Upper lobe of left lung (tissue), 6 donors: ENCODE data around the gene ZNF98. TPM values are rescaled to one million over a fixed set of nuclear protein-coding genes. Genes with fewer than 3 reads are reported as not detected.

ENCODE experiments used
- ATAC-seq, 2 donors: fragments of 200-7000 bp; cut with Tn5 transposase; one replicate each; pipeline ENCODE4 v1.9.1; 2022; ENCODE audit warnings: mild to moderate bottlenecking in 2 of 2, moderate library complexity in 2 of 2; ENCODE audit not compliant: low FRiP score in 2 of 2
- DNase-seq, 2 donors: peaks; one replicate each; pipeline ENCODE4 v3.0.0-alpha.2; 2019 to 2020
- H3K27ac ChIP-seq, 4 donors: fragments of 200-600 bp; sonication (generic); one replicate each; pipeline ENCODE4 v1.5.1; 2016 to 2019
- H3K27me3 ChIP-seq, 4 donors: fragments of 200-600 bp; sonication (generic); one replicate each; pipeline ENCODE4 v1.5.1; 2017 to 2019
- H3K36me3 ChIP-seq, 4 donors: fragments of 200-600 bp; sonication (generic); one replicate each; pipeline ENCODE4 v1.5.1; 2016 to 2019
- H3K4me1 ChIP-seq, 4 donors: fragments of 200-600 bp; sonication (generic); one replicate each; pipeline ENCODE4 v1.5.1; 2018 to 2019
- H3K4me3 ChIP-seq, 4 donors: fragments of 200-600 bp; sonication (generic); one replicate each; pipeline ENCODE4 v1.5.1; 2017 to 2019; ENCODE audit warnings: mild to moderate bottlenecking in 2 of 4, moderate library complexity in 1 of 4
- H3K9me3 ChIP-seq, 4 donors: fragments of 200-600 bp; sonication (generic); one replicate each; pipeline ENCODE4 v1.5.1; 2018 to 2019
- EP300 ChIP-seq, 4 donors: sonication (generic); formaldehyde crosslinking; IDR thresholded peaks; one replicate each; pipeline ENCODE4 v1.5.1; 2017; ENCODE audit warnings: antibody characterized with exemption in 4 of 4, control low read depth in 2 of 4
- POLR2A ChIP-seq, 4 donors: fragments of 450-650 bp; IDR thresholded peaks; one replicate each; pipeline ENCODE4 v1.5.1; 2016 to 2017; ENCODE audit warnings: antibody characterized with exemption in 4 of 4, mild to moderate bottlenecking in 2 of 4
- POLR2AphosphoS5 ChIP-seq, 2 donors: sonication (generic); formaldehyde crosslinking; IDR thresholded peaks; one replicate each; pipeline ENCODE4 v1.5.1; 2017; ENCODE audit warnings: antibody characterized with exemption in 2 of 2
- WGBS, 2 donors: methylation state at CpG; one replicate each; pipeline ENCODE4 v1.1.5; 2017 to 2018; 5-methylcytosine and 5-hydroxymethylcytosine counted together
- total RNA-seq, 6 donors: library from RNA; depleted of rRNA in 4 of 6; stranded (reverse); fragments of >200 nt in 4 of 6; gene quantifications; one replicate each; pipeline versions ENCODE4 v1.1.0 to v1.2.1, GENCODE V29; 2016 to 2021
- TF ChIP-seq, protein P1 (sequence below), 6 experiments: fragments of 450-650 bp in 4 of 6; fragments of 200-600 bp in 2 of 6; sonication (generic) in 2 of 6; IDR thresholded peaks; one replicate each; pipeline ENCODE4 v1.5.1; 2016 to 2019; ENCODE audit warnings: antibody characterized with exemption in 6 of 6
- donor health status: DM: no; HTN: no; CAD: no; lungs with moderate emphysema.
- donor health status: DM: no; HTN: yes; CAD: no; lungs with severe emphysema.

The ZNF98 gene
- 1 to 10 TPM in 1 of 6 donors, not detected in 5; 3.4 TPM for total RNA-seq

DNA sequence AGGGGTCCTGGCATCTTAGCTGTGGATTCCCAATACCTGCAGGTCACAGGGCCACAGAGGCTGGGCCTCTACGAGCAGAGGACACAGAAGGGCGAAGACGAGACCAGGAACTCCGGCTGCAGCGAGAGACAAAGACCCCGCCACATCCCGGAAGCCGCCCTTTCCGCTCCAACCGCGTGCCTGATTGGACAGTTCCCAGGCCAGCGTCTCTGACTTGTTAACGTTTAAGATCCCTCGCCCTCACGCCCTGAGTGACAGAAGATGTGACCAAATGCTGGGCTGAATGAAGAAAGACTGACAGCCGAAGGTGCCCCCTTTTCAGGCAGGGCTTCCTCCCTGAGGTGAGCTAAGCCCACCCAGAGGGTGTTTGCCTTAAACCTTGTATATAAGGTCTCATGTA lies at the start of gene ZNF98:
Gene ZNF98 (minus strand): TSS at position 136 of the 400 bp plus-strand sequence. CDS start 122 bp downstream, at position 14.
- Histone ChIP-seq H3K4me1 (no peaks in the 10 kb centered on the region), H3K27me3 (no peaks in the 10 kb centered on the region), H3K27ac (no peak within 1 kb of the TSS), H3K4me3 (peak within 1 kb of the TSS in 1 of 4 donors; percentile 14), H3K9me3 (peaks cover 4 to 39% (median 9%) of the 10 kb centered on the region in 4 donors), H3K36me3 (no peaks in the 10 kb centered on the region)
- WGBS, 2 donors: 5 to 10% methylated on average over 11 to 13 of the region's 16 CpGs
- ATAC-seq (peak in 1 of 2 donors; percentile 85), DNase-seq (no peak)
- TF ChIP-seq POLR2AphosphoS5 (IDR thresholded peaks at IDR 0.05) (no peak), EP300 (IDR thresholded peaks at IDR 0.05) (no peak), POLR2A (IDR thresholded peaks at IDR 0.05) (no peak)
- TF ChIP-seq, protein P1, sequence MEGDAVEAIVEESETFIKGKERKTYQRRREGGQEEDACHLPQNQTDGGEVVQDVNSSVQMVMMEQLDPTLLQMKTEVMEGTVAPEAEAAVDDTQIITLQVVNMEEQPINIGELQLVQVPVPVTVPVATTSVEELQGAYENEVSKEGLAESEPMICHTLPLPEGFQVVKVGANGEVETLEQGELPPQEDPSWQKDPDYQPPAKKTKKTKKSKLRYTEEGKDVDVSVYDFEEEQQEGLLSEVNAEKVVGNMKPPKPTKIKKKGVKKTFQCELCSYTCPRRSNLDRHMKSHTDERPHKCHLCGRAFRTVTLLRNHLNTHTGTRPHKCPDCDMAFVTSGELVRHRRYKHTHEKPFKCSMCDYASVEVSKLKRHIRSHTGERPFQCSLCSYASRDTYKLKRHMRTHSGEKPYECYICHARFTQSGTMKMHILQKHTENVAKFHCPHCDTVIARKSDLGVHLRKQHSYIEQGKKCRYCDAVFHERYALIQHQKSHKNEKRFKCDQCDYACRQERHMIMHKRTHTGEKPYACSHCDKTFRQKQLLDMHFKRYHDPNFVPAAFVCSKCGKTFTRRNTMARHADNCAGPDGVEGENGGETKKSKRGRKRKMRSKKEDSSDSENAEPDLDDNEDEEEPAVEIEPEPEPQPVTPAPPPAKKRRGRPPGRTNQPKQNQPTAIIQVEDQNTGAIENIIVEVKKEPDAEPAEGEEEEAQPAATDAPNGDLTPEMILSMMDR (IDR thresholded peaks at IDR 0.05): no peak

DNA sequence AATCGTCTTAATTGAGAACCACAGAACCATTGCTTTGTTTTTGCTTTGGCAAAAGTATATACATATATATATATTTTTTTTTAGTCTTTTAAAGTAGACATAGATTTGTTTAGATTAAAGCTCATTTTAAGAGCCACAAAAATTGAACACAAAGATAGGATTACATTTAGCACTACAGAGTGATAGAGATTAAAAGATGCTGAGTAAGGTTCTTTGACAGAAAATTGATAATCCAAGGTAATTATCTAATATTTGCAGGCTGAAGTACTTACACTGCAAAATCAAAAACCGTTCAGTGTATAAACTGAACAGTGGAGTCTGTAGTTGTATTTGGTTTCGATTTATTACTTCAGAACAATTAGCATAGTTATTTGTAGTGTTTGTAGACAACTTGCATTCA lies 24.5 kb upstream of the ZNF98 start:
- DNase-seq: no peak
- H3K9me3 ChIP-seq: peaks cover 0 to 80% (median 15%) of the 10 kb centered on the region in 4 donors

DNA sequence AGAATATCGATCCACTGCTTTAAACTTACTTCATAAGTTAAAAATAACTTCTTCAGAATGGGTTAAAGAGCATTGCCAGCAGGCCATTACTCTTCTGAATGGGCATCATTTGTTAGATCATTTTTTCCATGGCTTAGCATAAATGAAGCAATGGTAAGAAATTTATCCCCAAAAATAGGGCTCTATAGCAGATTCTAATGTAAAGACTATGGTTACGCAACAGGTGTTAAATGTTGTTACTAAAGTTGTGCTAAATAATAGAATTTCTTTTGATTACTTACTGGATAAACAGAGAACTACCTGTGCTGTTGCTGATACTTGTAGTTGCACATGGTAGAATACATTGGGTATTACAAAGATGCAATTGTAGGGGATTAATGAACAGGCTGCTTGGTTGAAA lies 15.9 kb upstream of the ZNF98 start:
- 71 to 95% methylated on average over 2 of the region's 2 CpGs for WGBS, 2 donors
- Histone ChIP-seq H3K36me3 (no peaks in the 10 kb centered on the region), H3K9me3 (peaks cover 0 to 69% (median 28%) of the 10 kb centered on the region in 4 donors), H3K4me1 (no peaks in the 10 kb centered on the region), H3K27ac (no peak overlapping the region), H3K4me3 (no peak overlapping the region), H3K27me3 (no peaks in the 10 kb centered on the region)
- DNase-seq (no peak), ATAC-seq (no peak)
- TF ChIP-seq, protein P1 (IDR thresholded peaks at IDR 0.05): no peak
- TF ChIP-seq POLR2AphosphoS5 (IDR thresholded peaks at IDR 0.05): no peak
- no peak for TF ChIP-seq EP300 (IDR thresholded peaks at IDR 0.05)
- no peak for TF ChIP-seq POLR2A (IDR thresholded peaks at IDR 0.05)

More for the DNA sequence above, 24.5 kb upstream of the ZNF98 start:
- TF ChIP-seq POLR2AphosphoS5 (IDR thresholded peaks at IDR 0.05) (no peak), EP300 (IDR thresholded peaks at IDR 0.05) (no peak), POLR2A (IDR thresholded peaks at IDR 0.05) (no peak)
- TF ChIP-seq, protein P1 (IDR thresholded peaks at IDR 0.05): no peak
- no peaks in the 10 kb centered on the region for H3K36me3 ChIP-seq
- no peak for ATAC-seq
- H3K27me3 ChIP-seq: no peaks in the 10 kb centered on the region
- no peak overlapping the region for H3K4me3 ChIP-seq
- no peaks in the 10 kb centered on the region for H3K4me1 ChIP-seq
- no peak overlapping the region for H3K27ac ChIP-seq
- WGBS, 2 donors: 66 to 71% methylated on average over 3 of the region's 3 CpGs

DNA sequence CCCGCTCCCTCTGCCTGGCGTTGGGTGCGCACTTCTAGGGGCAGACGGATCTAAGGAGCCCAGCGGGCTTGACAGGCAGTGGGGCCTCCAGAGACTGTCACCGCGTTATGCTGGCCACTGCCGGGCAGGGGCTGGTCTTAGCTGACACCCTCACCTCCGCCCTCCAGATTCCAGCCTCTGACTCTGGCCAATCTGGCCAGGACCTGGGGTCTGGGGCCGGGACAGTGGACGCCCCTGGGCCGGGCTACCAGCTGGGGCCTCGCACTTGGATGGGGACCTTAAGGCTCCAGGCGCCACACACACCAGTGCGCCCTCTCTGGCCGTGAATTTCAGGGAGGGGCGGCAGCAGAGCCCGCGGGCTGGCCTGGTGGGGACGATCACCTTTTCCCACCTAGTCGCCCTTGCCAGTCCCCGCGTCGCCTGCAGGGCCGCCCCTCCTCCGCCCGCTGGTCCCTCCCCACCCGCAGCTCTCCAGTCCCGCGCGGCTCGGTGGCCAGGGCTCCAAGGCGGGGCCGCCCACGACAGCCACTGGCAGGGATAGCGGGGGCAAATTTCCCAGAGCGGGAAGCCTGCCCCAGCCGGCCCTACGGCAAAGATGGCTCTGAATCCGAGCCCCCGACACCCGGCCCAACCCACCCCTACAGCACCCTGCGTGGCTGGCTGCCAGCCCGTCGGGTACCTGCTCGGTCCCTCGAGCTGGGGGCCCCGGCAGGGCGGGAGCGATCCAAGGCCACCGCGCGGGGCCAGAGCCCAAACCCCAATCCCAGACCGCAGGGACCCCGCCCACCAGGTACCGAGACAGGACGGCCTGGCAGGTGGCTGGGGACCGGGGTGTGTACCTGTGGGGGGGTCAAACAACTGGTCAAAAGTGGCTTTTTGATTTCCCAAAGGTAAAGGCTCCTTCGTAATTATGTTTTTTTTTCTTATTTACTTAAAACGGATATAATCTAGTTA lies 6.1 kb upstream of the ZNF98 start:
- H3K4me3 ChIP-seq: no peak overlapping the region

More for the DNA sequence above, 6.1 kb upstream of the ZNF98 start:
- WGBS, 2 donors: 8% methylated on average over 13 to 40 of the region's 60 CpGs
- H3K27me3 ChIP-seq: peaks cover 0 to 16% (median 0%) of the 10 kb centered on the region in 4 donors
- no peak for TF ChIP-seq EP300 (IDR thresholded peaks at IDR 0.05)
- no peak for TF ChIP-seq POLR2AphosphoS5 (IDR thresholded peaks at IDR 0.05)
- no peak for TF ChIP-seq POLR2A (IDR thresholded peaks at IDR 0.05)
- TF ChIP-seq, protein P1 (IDR thresholded peaks at IDR 0.05): no peak
- H3K36me3 ChIP-seq: no peaks in the 10 kb centered on the region
- H3K27ac ChIP-seq: no peak overlapping the region
- peak in 1 of 2 donors; percentile 70 for DNase-seq
- peak in 1 of 2 donors; percentile 19 for ATAC-seq
- H3K4me1 ChIP-seq: no peaks in the 10 kb centered on the region
- H3K9me3 ChIP-seq: peaks cover 7 to 65% (median 18%) of the 10 kb centered on the region in 4 donors
